Panc1 (cell line): ENCODE results near the gene LRRFIP2.

ENCODE experiments used
- POLR2AphosphoS5 ChIP-seq: IDR thresholded peaks from 2 replicates; pipeline ENCODE4 v1.6.1; 2012; ENCODE audit warnings: mild to moderate bottlenecking, low read depth, low read length, moderate library complexity
- SIN3A ChIP-seq: IDR thresholded peaks from 2 replicates; pipeline ENCODE4 v1.6.1; 2012; ENCODE audit warnings: low read depth, mild to moderate bottlenecking, low read length, moderate library complexity, borderline replicate concordance; ENCODE audit not compliant: insufficient read depth
- TCF7L2 ChIP-seq: IDR thresholded peaks from 2 replicates; pipeline ENCODE4 v1.6.1; 2011; ENCODE audit warnings: mild to moderate bottlenecking, low read depth, low read length, inconsistent platforms
- TF ChIP-seq, protein P1 (sequence below), 2 experiments: IDR thresholded peaks; 2 replicates each; pipeline ENCODE4 v1.6.1; 2011 to 2012; ENCODE audit warnings: low read depth in 2 of 2, control low read depth in 1 of 2, low read length in 1 of 2, mild to moderate bottlenecking in 1 of 2, moderate library complexity in 1 of 2; ENCODE audit not compliant: insufficient read depth in 1 of 2
- TF ChIP-seq, protein P2 (sequence below): fragments of 450-650 bp; IDR thresholded peaks from 2 replicates; pipeline ENCODE4 v1.5.1; 2017; ENCODE audit warnings: mild to moderate bottlenecking

DNA sequence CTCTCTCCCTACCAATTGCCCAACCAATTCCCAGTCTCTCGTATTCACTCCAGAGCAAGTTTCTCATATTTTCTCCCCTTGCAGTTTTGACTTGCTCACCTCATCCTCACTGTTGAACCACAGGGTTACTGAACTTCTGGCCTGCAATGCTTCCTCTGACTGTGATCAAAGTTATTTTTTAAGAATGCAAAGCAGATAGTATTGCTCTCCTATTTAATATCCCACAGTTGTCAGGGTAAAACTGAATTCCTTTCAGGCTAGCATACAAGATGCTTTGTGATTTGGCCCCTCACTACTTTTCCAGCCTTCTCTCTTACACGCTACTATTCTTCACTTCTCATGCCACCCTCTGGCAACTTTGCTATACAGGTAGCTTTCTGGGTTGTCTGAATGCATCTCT lies 80.9 kb downstream of the LRRFIP2 start:
- TF ChIP-seq, protein P1, sequence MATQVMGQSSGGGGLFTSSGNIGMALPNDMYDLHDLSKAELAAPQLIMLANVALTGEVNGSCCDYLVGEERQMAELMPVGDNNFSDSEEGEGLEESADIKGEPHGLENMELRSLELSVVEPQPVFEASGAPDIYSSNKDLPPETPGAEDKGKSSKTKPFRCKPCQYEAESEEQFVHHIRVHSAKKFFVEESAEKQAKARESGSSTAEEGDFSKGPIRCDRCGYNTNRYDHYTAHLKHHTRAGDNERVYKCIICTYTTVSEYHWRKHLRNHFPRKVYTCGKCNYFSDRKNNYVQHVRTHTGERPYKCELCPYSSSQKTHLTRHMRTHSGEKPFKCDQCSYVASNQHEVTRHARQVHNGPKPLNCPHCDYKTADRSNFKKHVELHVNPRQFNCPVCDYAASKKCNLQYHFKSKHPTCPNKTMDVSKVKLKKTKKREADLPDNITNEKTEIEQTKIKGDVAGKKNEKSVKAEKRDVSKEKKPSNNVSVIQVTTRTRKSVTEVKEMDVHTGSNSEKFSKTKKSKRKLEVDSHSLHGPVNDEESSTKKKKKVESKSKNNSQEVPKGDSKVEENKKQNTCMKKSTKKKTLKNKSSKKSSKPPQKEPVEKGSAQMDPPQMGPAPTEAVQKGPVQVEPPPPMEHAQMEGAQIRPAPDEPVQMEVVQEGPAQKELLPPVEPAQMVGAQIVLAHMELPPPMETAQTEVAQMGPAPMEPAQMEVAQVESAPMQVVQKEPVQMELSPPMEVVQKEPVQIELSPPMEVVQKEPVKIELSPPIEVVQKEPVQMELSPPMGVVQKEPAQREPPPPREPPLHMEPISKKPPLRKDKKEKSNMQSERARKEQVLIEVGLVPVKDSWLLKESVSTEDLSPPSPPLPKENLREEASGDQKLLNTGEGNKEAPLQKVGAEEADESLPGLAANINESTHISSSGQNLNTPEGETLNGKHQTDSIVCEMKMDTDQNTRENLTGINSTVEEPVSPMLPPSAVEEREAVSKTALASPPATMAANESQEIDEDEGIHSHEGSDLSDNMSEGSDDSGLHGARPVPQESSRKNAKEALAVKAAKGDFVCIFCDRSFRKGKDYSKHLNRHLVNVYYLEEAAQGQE (IDR thresholded peaks at IDR 0.05; ENCODE audit: insufficient read depth in 1 of 2, low read depth in 2 of 2, low read length in 1 of 2): no peak
- TF ChIP-seq, protein P2, sequence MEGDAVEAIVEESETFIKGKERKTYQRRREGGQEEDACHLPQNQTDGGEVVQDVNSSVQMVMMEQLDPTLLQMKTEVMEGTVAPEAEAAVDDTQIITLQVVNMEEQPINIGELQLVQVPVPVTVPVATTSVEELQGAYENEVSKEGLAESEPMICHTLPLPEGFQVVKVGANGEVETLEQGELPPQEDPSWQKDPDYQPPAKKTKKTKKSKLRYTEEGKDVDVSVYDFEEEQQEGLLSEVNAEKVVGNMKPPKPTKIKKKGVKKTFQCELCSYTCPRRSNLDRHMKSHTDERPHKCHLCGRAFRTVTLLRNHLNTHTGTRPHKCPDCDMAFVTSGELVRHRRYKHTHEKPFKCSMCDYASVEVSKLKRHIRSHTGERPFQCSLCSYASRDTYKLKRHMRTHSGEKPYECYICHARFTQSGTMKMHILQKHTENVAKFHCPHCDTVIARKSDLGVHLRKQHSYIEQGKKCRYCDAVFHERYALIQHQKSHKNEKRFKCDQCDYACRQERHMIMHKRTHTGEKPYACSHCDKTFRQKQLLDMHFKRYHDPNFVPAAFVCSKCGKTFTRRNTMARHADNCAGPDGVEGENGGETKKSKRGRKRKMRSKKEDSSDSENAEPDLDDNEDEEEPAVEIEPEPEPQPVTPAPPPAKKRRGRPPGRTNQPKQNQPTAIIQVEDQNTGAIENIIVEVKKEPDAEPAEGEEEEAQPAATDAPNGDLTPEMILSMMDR: no peak
- TF ChIP-seq POLR2AphosphoS5 (no peak), SIN3A (no peak), TCF7L2 (no peak)
